ENCODE measurements around the gene TSPYL1.
"Not testable (repeated sequence)": the region's sequence is repeated elsewhere in the genome, so short reads cannot be mapped to it uniquely, and the experiment has no call there.

Gene TSPYL1

GRCh38 chr6:116279232-116280160 lies at the start of gene TSPYL1:
TSPYL1 (minus strand) TSS chr6:116279930; CDS start chr6:116279830, 100 bp downstream.
- DNase-seq (ENCODE audit: low spot score) = peak; percentile 95

- DNase-seq (ENCODE audit: low spot score) = no peak
These were observed 49.4 kb upstream of the TSPYL1 start for GRCh38 chr6:116329156-116329555.

GRCh38 chr6:116328528-116328903 lies 48.8 kb upstream of the TSPYL1 start:
- no peak for DNase-seq (ENCODE audit: low spot score)

- no peak for DNase-seq (ENCODE audit: low spot score)
These were observed 48.2 kb upstream of the TSPYL1 start for GRCh38 chr6:116327803-116328527.

- DNase-seq (ENCODE audit: low spot score) = no peak
These were observed 47.3 kb upstream of the TSPYL1 start for GRCh38 chr6:116326996-116327395.

GRCh38 chr6:116326181-116326671 lies 46.5 kb upstream of the TSPYL1 start:
- no peak for DNase-seq (ENCODE audit: low spot score)

GRCh38 chr6:116325634-116326132 lies 46.0 kb upstream of the TSPYL1 start:
- not testable (repeated sequence) for DNase-seq (ENCODE audit: low spot score)

- DNase-seq (ENCODE audit: low spot score) = no peak
These were observed 44.1 kb upstream of the TSPYL1 start for GRCh38 chr6:116323863-116324262.

GRCh38 chr6:116321933-116322332 lies 42.2 kb upstream of the TSPYL1 start:
- not testable (repeated sequence) for DNase-seq (ENCODE audit: low spot score)

- DNase-seq (ENCODE audit: low spot score) = no peak
These were observed 37.2 kb upstream of the TSPYL1 start for GRCh38 chr6:116316772-116317467.

- DNase-seq (ENCODE audit: low spot score) = no peak
These were observed 35.1 kb upstream of the TSPYL1 start for GRCh38 chr6:116314878-116315277.

- DNase-seq (ENCODE audit: low spot score) = no peak
These were observed 34.5 kb upstream of the TSPYL1 start for GRCh38 chr6:116314218-116314617.

- no peak for DNase-seq (ENCODE audit: low spot score)
These were observed 33.5 kb upstream of the TSPYL1 start for GRCh38 chr6:116313101-116313776.

GRCh38 chr6:116309657-116310056 lies 29.9 kb upstream of the TSPYL1 start:
- no peak for DNase-seq (ENCODE audit: low spot score)

GRCh38 chr6:116309001-116309400 lies 29.3 kb upstream of the TSPYL1 start:
- DNase-seq (ENCODE audit: low spot score) = no peak

GRCh38 chr6:116307633-116308032 lies 27.9 kb upstream of the TSPYL1 start:
- no peak for DNase-seq (ENCODE audit: low spot score)

GRCh38 chr6:116307001-116307400 lies 27.3 kb upstream of the TSPYL1 start:
- DNase-seq (ENCODE audit: low spot score) = no peak

GRCh38 chr6:116304538-116305097 lies 24.9 kb upstream of the TSPYL1 start:
- no peak for DNase-seq (ENCODE audit: low spot score)

GRCh38 chr6:116301104-116301503 lies 21.4 kb upstream of the TSPYL1 start:
- no peak for DNase-seq (ENCODE audit: low spot score)

GRCh38 chr6:116300566-116300965 lies 20.8 kb upstream of the TSPYL1 start:
- no peak for DNase-seq (ENCODE audit: low spot score)

GRCh38 chr6:116298973-116299372 lies 19.2 kb upstream of the TSPYL1 start:
- no peak for DNase-seq (ENCODE audit: low spot score)
